HG02678 (cell line): Measurements from ENCODE around the gene OGDH.

Source experiments
- ATAC-seq: cut with Tn5 transposase; IDR thresholded peaks from one replicate; pipeline ENCODE4 v1.9.1; 2021; ENCODE audit warnings: mild to moderate bottlenecking, moderate library complexity; ENCODE audit not compliant: unreplicated experiment

OGDH gene

GRCh38 chr7:44637788-44638594 is 31.6 kb downstream of the OGDH start:
- peak; percentile 47 for ATAC-seq

- peak; percentile 88 for ATAC-seq
These were observed 32.5 kb downstream of the OGDH start for GRCh38 chr7:44638611-44639557.

- no peak for ATAC-seq
These were observed 33.4 kb downstream of the OGDH start for GRCh38 chr7:44639671-44640321.

- ATAC-seq = no peak
These were observed 36.8 kb downstream of the OGDH start for GRCh38 chr7:44643206-44643605.

- no peak for ATAC-seq
These were observed 38.8 kb downstream of the OGDH start for GRCh38 chr7:44645254-44645653.

GRCh38 chr7:44645696-44646095 is 39.3 kb downstream of the OGDH start:
- ATAC-seq = no peak

- ATAC-seq = no peak
These were observed 39.9 kb downstream of the OGDH start for GRCh38 chr7:44646176-44646920.

GRCh38 chr7:44646921-44647636 is 40.7 kb downstream of the OGDH start:
- no peak for ATAC-seq

- no peak for ATAC-seq
These were observed 41.7 kb downstream of the OGDH start for GRCh38 chr7:44647981-44648714.

- ATAC-seq = no peak
These were observed 43.8 kb downstream of the OGDH start for GRCh38 chr7:44650242-44650641.

GRCh38 chr7:44650772-44651171 is 44.3 kb downstream of the OGDH start:
- no peak for ATAC-seq

GRCh38 chr7:44652535-44652934 is 46.1 kb downstream of the OGDH start:
- no peak for ATAC-seq

- no peak for ATAC-seq
These were observed 47.9 kb downstream of the OGDH start for GRCh38 chr7:44654255-44654796.

GRCh38 chr7:44655341-44655740 is 48.9 kb downstream of the OGDH start:
- no peak for ATAC-seq

GRCh38 chr7:44658979-44659378 is 52.6 kb downstream of the OGDH start:
- ATAC-seq = no peak

- no peak for ATAC-seq
These were observed 54.8 kb downstream of the OGDH start for GRCh38 chr7:44661233-44661632.

GRCh38 chr7:44664780-44665461 is 58.5 kb downstream of the OGDH start:
- ATAC-seq = no peak

- ATAC-seq = no peak
These were observed 59.2 kb downstream of the OGDH start for GRCh38 chr7:44665531-44666213.
